Transverse colon (tissue), 4 donors: ENCODE measurements around the gene CATSPER1. TPM values are rescaled to one million over a fixed set of nuclear protein-coding genes. Genes with fewer than 3 reads are reported as not detected.
A peak's percentile ranks its signal among the peaks of the same experiment; 100 is the strongest.

Experiments
- DNase-seq: peaks from one replicate; pipeline ENCODE4 v3.0.0-alpha.2; 2019
- H3K27ac ChIP-seq, 4 donors: fragments of 200-600 bp; sonication (generic); 2 replicates each; pipeline ENCODE4 v1.5.1; 2016 to 2018; ENCODE audit warnings: inconsistent platforms in 4 of 4
- H3K27me3 ChIP-seq: fragments of 200-600 bp; sonication (generic); 2 replicates; pipeline ENCODE4 v1.5.1; 2017; ENCODE audit warnings: inconsistent platforms
- H3K36me3 ChIP-seq, 4 donors: fragments of 200-600 bp; sonication (generic); 2 replicates each; pipeline ENCODE4 v1.5.1; 2017 to 2019; ENCODE audit warnings: inconsistent platforms in 4 of 4
- H3K4me1 ChIP-seq, 4 donors: fragments of 200-600 bp; sonication (generic); 2 replicates each; pipeline ENCODE4 v1.5.1; 2017 to 2020; ENCODE audit warnings: inconsistent platforms in 4 of 4
- H3K4me3 ChIP-seq, 4 donors: fragments of 200-600 bp; sonication (generic); 1 replicate in 1 of 4; 2 replicates in 3 of 4; pipeline versions ENCODE4 v1.5.1 to v1.6.1; 2017 to 2019; ENCODE audit warnings: inconsistent platforms in 4 of 4
- H3K9me3 ChIP-seq, 2 donors: fragments of 200-600 bp; sonication (generic); 2 replicates each; pipeline ENCODE4 v1.5.1; 2017 to 2019; ENCODE audit warnings: inconsistent platforms in 2 of 2
- EP300 ChIP-seq: sonication (generic); formaldehyde crosslinking; IDR thresholded peaks from one replicate; pipeline ENCODE4 v1.6.1; 2017; ENCODE audit warnings: antibody characterized with exemption, low read depth
- POLR2A ChIP-seq: fragments of 450-650 bp; IDR thresholded peaks from one replicate; pipeline ENCODE4 v1.6.1; 2016; ENCODE audit warnings: antibody characterized with exemption, mild to moderate bottlenecking, moderate library complexity
- POLR2AphosphoS5 ChIP-seq, 3 donors: sonication (generic); formaldehyde crosslinking; IDR thresholded peaks; one replicate each; pipeline ENCODE4 v1.6.1; 2016; ENCODE audit warnings: antibody characterized with exemption in 3 of 3
- WGBS, 2 donors: methylation state at CpG; one replicate each; pipeline ENCODE4 v1.1.5; 2018; ENCODE audit warnings: low coverage in 1 of 2; 5-methylcytosine and 5-hydroxymethylcytosine counted together
- in situ Hi-C, 4 donors: fragments of 200-750 bp; cut with MboI; loops; one replicate each; pipeline versions ENCODE4 v1.15.0 to v1.15.1; 2017; ENCODE audit warnings: low sequenced_read_pairs in 3 of 4, low pct_ligation_motif_present in 1 of 4, low pct_unique_long_range_greater_than_20kb in 1 of 4
- intact Hi-C: fragments of 100-400 bp; cut with DNase I; formaldehyde crosslinking; loops from one replicate; pipeline ENCODE4 v1.15.1; 2023; ENCODE audit warnings: low total_unique reads
- total RNA-seq, 4 donors: library from RNA; depleted of rRNA; stranded (reverse); fragments of >200 nt; gene quantifications; one replicate each; pipeline ENCODE4 v1.1.0, GENCODE V29; 2016
- TF ChIP-seq, protein P1 (sequence below), 5 experiments: fragments of 200-600 bp in 3 of 5; fragments of 450-650 bp in 2 of 5; sonication (generic) in 3 of 5; IDR thresholded peaks; 1 replicate in 2 of 5; 2 replicates in 3 of 5; pipeline ENCODE4 v1.5.1; 2016 to 2017; ENCODE audit warnings: antibody characterized with exemption in 5 of 5, inconsistent platforms in 3 of 5, mild to moderate bottlenecking in 2 of 5, moderate library complexity in 1 of 5

The CATSPER1 gene
- total RNA-seq, 4 donors from 2014 or later, result not detected

DNA sequence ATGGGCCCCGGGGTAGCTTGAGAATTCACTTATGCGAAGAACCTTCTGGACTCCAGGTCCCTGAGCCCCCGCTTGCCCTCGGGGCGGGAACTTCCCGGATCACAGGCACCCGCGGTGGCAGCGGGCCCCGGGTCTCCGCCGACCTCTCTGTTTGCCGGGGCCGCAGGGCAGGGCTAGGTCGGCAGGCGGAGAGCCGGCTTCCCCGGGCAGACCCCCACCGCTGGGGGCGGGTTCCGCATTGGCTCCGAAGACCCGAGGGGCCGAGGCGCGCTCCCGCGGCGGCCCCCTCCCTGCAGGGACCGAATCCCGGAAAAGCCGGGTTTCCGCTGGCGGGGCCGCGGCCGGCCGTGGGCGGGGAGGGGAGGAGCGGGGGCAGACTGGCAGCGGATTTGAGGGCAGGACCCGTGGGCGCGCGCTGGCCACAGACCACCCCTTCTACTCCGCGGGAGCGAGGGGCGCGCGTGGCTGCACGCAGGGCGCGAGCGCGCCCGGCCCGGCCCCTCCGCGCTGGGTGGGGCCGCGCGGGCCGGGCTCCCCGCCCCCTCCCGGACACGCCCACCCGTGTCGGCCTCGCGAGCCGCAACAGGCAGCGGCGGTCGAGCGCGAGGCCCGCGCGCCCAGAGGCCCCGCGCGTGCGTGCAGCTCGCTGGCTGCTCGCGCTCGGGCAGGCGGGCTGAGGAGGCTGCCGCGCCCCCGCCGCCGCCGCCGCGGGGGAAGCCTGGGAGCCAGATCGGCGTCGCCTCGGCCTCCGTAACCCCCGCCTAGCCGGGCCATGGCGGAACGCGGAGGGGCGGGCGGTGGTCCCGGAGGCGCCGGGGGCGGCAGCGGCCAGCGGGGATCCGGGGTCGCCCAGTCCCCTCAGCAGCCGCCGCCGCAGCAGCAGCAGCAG, 43.7 kb upstream of the CATSPER1 start, which contains the start of gene PACS1:
Gene PACS1, plus strand, starts transcription at position 558 of the 889 bp plus-strand sequence. Its CDS starts 215 bp downstream, at position 773.
- H3K36me3 ChIP-seq, result peaks cover 0 to 28% (median 12%) of the 10 kb centered on the region in 4 donors
- TF ChIP-seq EP300 (no peak), POLR2AphosphoS5 (IDR thresholded peaks at IDR 0.05) (peak in 2 of 3 donors; percentile 48 to 49), POLR2A (peak; percentile 45)
- H3K4me1 ChIP-seq, result peaks cover 10 to 34% (median 24%) of the 10 kb centered on the region in 4 donors
- H3K27ac ChIP-seq, result peak within 1 kb of the TSS; percentile 93 to 95 (median 94)
- H3K27me3 ChIP-seq, result no peaks in the 10 kb centered on the region
- DNase-seq, result peak; percentile 76
- 0% methylated on average over 38 of the region's 120 CpGs; no CpG with 5 or more reads in 1 of the 2 donors for WGBS, 2 donors
- in situ Hi-C loops (loop anchor here in 1 of 4 donors (5.0 kb wide), 1 partner anchor 62 kb away; no protein-coding TSS in a partner anchor), intact Hi-C loops (loop anchor here (5.0 kb wide), 1 partner anchor 1052 kb away; no protein-coding TSS in a partner anchor)
- peak within 1 kb of the TSS; percentile 60 to 94 (median 82) for H3K4me3 ChIP-seq
- H3K9me3 ChIP-seq, result no peaks in the 10 kb centered on the region

- TF ChIP-seq EP300 (no peak), POLR2AphosphoS5 (IDR thresholded peaks at IDR 0.05) (no peak), POLR2A (no peak)
- TF ChIP-seq, protein P1, sequence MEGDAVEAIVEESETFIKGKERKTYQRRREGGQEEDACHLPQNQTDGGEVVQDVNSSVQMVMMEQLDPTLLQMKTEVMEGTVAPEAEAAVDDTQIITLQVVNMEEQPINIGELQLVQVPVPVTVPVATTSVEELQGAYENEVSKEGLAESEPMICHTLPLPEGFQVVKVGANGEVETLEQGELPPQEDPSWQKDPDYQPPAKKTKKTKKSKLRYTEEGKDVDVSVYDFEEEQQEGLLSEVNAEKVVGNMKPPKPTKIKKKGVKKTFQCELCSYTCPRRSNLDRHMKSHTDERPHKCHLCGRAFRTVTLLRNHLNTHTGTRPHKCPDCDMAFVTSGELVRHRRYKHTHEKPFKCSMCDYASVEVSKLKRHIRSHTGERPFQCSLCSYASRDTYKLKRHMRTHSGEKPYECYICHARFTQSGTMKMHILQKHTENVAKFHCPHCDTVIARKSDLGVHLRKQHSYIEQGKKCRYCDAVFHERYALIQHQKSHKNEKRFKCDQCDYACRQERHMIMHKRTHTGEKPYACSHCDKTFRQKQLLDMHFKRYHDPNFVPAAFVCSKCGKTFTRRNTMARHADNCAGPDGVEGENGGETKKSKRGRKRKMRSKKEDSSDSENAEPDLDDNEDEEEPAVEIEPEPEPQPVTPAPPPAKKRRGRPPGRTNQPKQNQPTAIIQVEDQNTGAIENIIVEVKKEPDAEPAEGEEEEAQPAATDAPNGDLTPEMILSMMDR (IDR thresholded peaks at IDR 0.05), result no peak
- peaks cover 10 to 34% (median 24%) of the 10 kb centered on the region in 4 donors for H3K4me1 ChIP-seq
- H3K36me3 ChIP-seq, result peaks cover 0 to 36% (median 16%) of the 10 kb centered on the region in 4 donors
- H3K27me3 ChIP-seq, result no peaks in the 10 kb centered on the region
- 45 to 61% methylated on average over 4 to 14 of the region's 14 CpGs for WGBS, 2 donors
- in situ Hi-C loops (loop anchor here in 1 of 4 donors (5.0 kb wide), 1 partner anchor 63 kb away; no protein-coding TSS in a partner anchor), intact Hi-C loops (no loop called here)
- H3K9me3 ChIP-seq, result no peaks in the 10 kb centered on the region
- peak overlapping the region; percentile 60 to 94 (median 82) for H3K4me3 ChIP-seq
- peak overlapping the region; percentile 93 to 95 (median 94) for H3K27ac ChIP-seq
- DNase-seq, result peak; percentile 42
Observed at GRCh38 chr11:66068923-66069714, 42.8 kb upstream of the CATSPER1 start.

DNA sequence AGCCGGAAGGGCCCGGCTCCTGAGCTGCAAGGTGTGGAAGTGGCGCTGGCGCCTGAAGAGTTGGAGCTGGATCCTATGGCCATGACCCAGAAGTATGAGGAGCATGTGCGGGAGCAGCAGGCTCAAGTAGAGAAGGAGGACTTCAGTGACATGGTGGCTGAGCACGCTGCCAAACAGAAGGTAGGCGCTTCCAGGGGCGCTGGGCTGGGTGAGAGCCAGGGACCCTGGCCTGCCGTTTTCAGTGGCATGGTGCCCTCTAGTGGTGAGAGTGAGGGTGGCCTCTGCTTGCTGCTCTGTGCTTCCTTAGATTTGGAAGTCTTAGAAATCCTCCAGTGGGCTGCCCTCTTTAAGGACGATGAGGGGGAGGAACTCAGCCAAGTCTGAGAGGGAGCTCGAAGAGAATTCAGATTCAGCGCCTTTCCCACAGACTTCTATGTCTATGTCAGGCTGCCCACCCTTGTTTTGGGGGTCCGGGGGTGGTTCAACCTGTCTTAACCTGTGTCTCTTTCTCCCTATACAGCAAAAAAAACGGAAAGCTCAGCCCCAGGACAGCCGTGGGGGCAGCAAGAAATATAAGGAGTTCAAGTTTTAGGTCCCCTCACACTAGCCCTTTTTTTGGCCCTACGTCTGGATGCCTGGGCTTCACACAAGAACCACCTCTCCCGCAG, 42.0 kb upstream of the CATSPER1 start:
- Histone ChIP-seq H3K4me3 (no peak overlapping the region), H3K4me1 (peaks cover 10 to 34% (median 24%) of the 10 kb centered on the region in 4 donors), H3K36me3 (peaks cover 0 to 45% (median 20%) of the 10 kb centered on the region in 4 donors), H3K27ac (peak overlapping the region; percentile 93 to 95 (median 94)), H3K27me3 (no peaks in the 10 kb centered on the region), H3K9me3 (no peaks in the 10 kb centered on the region)
- intact Hi-C loops (no loop called here), in situ Hi-C loops (loop anchor here in 1 of 4 donors (5.0 kb wide), 1 partner anchor 64 kb away; no protein-coding TSS in a partner anchor)
- WGBS, 2 donors, result 68 to 79% methylated on average over 5 to 13 of the region's 17 CpGs
- DNase-seq, result peak; percentile 78
- no peak for TF ChIP-seq POLR2AphosphoS5 (IDR thresholded peaks at IDR 0.05)
- TF ChIP-seq, protein P1 (IDR thresholded peaks at IDR 0.05), result peak; percentile 82 to 95 (median 91)

- 95% methylated on average over 4 of the region's 4 CpGs; no CpG with 5 or more reads in 1 of the 2 donors for WGBS, 2 donors
- no peaks in the 10 kb centered on the region for H3K27me3 ChIP-seq
- peak overlapping the region in 2 of 4 donors; percentile 94 for H3K27ac ChIP-seq
- TF ChIP-seq, protein P1 (IDR thresholded peaks at IDR 0.05), result no peak
- TF ChIP-seq POLR2AphosphoS5 (IDR thresholded peaks at IDR 0.05) (no peak), EP300 (no peak), POLR2A (no peak)
- peaks cover 0 to 51% (median 24%) of the 10 kb centered on the region in 4 donors for H3K36me3 ChIP-seq
- intact Hi-C loops, result no loop called here
- H3K4me1 ChIP-seq, result peaks cover 10 to 34% (median 24%) of the 10 kb centered on the region in 4 donors
- H3K9me3 ChIP-seq, result no peaks in the 10 kb centered on the region
- DNase-seq, result no peak
- in situ Hi-C loops, result loop anchor here in 1 of 4 donors (5.0 kb wide), 1 partner anchor 65 kb away; no protein-coding TSS in a partner anchor
- no peak overlapping the region for H3K4me3 ChIP-seq
Observed at GRCh38 chr11:66067640-66068039, 41.4 kb upstream of the CATSPER1 start.
